Stomach (tissue), 9 donors: ENCODE data around the gene ECE1. TPM values are rescaled to one million over a fixed set of nuclear protein-coding genes. Genes with fewer than 3 reads are reported as not detected.

Experiments used
- DNase-seq, 2 donors: peaks; one replicate each; pipeline versions ENCODE4 v3.0.0 to v3.0.0-alpha.2; 2013 to 2019
- H3K27ac ChIP-seq, 5 donors: fragments of 200-600 bp in 4 of 5; sonication (generic) in 4 of 5; one replicate each; pipeline ENCODE4 v1.5.1; 2013 to 2019; ENCODE audit warnings: mild to moderate bottlenecking in 1 of 5, moderate library complexity in 1 of 5
- H3K27me3 ChIP-seq, 3 donors: fragments of 200-600 bp; sonication (generic); one replicate each; pipeline ENCODE4 v1.5.1; 2017 to 2019; ENCODE audit warnings: mixed run types in 1 of 3
- H3K36me3 ChIP-seq, 4 donors: fragments of 200-600 bp; sonication (generic); 1 replicate in 3 of 4; 2 replicates in 1 of 4; pipeline ENCODE4 v1.5.1; 2016 to 2019
- H3K4me1 ChIP-seq, 4 donors: fragments of 200-600 bp; sonication (generic); one replicate each; pipeline ENCODE4 v1.5.1; 2016 to 2019
- H3K4me3 ChIP-seq, 4 donors: fragments of 200-600 bp; sonication (generic) in 3 of 4; one replicate each; pipeline ENCODE4 v1.5.1; 2016 to 2019; ENCODE audit warnings: mild to moderate bottlenecking in 1 of 4
- H3K9me3 ChIP-seq, 4 donors: fragments of 200-600 bp; sonication (generic); one replicate each; pipeline ENCODE4 v1.5.1; 2016 to 2019
- CTCF ChIP-seq, 7 experiments: fragments of 450-650 bp in 4 of 7; fragments of 200-600 bp in 3 of 7; sonication (generic) in 3 of 7; IDR thresholded peaks; one replicate each; pipeline ENCODE4 v1.5.1; 2016 to 2019; ENCODE audit warnings: antibody characterized with exemption in 7 of 7, control low read depth in 2 of 7, mild to moderate bottlenecking in 1 of 7
- EP300 ChIP-seq: sonication (generic); formaldehyde crosslinking; IDR thresholded peaks from one replicate; pipeline ENCODE4 v1.6.1; 2017; ENCODE audit warnings: antibody characterized with exemption
- POLR2A ChIP-seq, 4 donors: fragments of 450-650 bp; IDR thresholded peaks; one replicate each; pipeline ENCODE4 v1.6.1; 2016; ENCODE audit warnings: antibody characterized with exemption in 4 of 4, control low read depth in 2 of 4, mild to moderate bottlenecking in 1 of 4, moderate library complexity in 1 of 4
- POLR2AphosphoS5 ChIP-seq, 3 donors: sonication (generic); formaldehyde crosslinking; IDR thresholded peaks; one replicate each; pipeline ENCODE4 v1.6.1; 2016; ENCODE audit warnings: antibody characterized with exemption in 3 of 3
- WGBS, 5 donors: extraction: QIAGEN DNeasy Blood & Tissue Kit in 3 of 5; methylation state at CpG; one replicate each; pipeline versions ENCODE4 v1.1.5 to v1.1.7; 2013 to 2018; 5-methylcytosine and 5-hydroxymethylcytosine counted together
- intact Hi-C: fragments of 100-400 bp; cut with DNase I; formaldehyde crosslinking; loops from one replicate; pipeline ENCODE4 v1.15.1; 2023; ENCODE audit warnings: low total_unique reads
- polyA plus RNA-seq, 3 donors: library from polyadenylated mRNA; stranded (reverse); fragments of 200-250 nt; gene quantifications; one replicate each; pipeline ENCODE4 v1.2.3, GENCODE V29; 2013
- total RNA-seq, 5 donors: library from RNA; depleted of rRNA; stranded (reverse); fragments of >200 nt; gene quantifications; one replicate each; pipeline versions ENCODE4 v1.1.0 to v1.2.3, GENCODE V29; 2014 to 2016
- donor health status: healthy with polysubstance abuse.
- donor health status: Bipolar disorder and iron deficiency.
- donor health status: healthy.

ECE1 gene
- total and polyA plus RNA-seq, 8 donors = 17.6 to 574 (median 42.6) TPM

- peak overlapping the region in 3 of 5 donors; percentile 53 to 59 (median 58) for H3K27ac ChIP-seq
These were observed 14.2 kb upstream of the ECE1 start for GRCh38 chr1:21304488-21304887.

GRCh38 chr1:21302747-21303715 is 12.8 kb upstream of the ECE1 start:
- Histone ChIP-seq H3K4me1 (peaks cover 40 to 86% (median 68%) of the 10 kb centered on the region in 4 donors), H3K9me3 (no peaks in the 10 kb centered on the region), H3K27ac (peak overlapping the region; percentile 5 to 72 (median 53)), H3K27me3 (no peaks in the 10 kb centered on the region), H3K4me3 (no peak overlapping the region), H3K36me3 (no peaks in the 10 kb centered on the region)
- peak in 2 of 7 experiments; percentile 14 to 19 for TF ChIP-seq CTCF (IDR thresholded peaks at IDR 0.05)
- TF ChIP-seq POLR2A (IDR thresholded peaks at IDR 0.05) = no peak
- TF ChIP-seq POLR2AphosphoS5 (IDR thresholded peaks at IDR 0.05) = no peak
- no peak for TF ChIP-seq EP300
- 38 to 54% (median 42%) methylated on average over 7 to 11 of the region's 11 CpGs for WGBS, 5 donors
- intact Hi-C loops = no loop called here
- DNase-seq = peak in 1 of 2 donors; percentile 43

More at GRCh38 chr1:21304488-21304887, 14.2 kb upstream of the ECE1 start:
- intact Hi-C loops = no loop called here
- DNase-seq = no peak
- Histone ChIP-seq H3K36me3 (no peaks in the 10 kb centered on the region), H3K27me3 (no peaks in the 10 kb centered on the region), H3K4me3 (no peak overlapping the region), H3K4me1 (peaks cover 44 to 89% (median 71%) of the 10 kb centered on the region in 4 donors), H3K9me3 (no peaks in the 10 kb centered on the region)
- TF ChIP-seq CTCF (IDR thresholded peaks at IDR 0.05) (no peak), EP300 (no peak), POLR2A (IDR thresholded peaks at IDR 0.05) (no peak)
- 74 to 87% (median 83%) methylated on average over 2 of the region's 2 CpGs for WGBS, 5 donors

GRCh38 chr1:21301794-21302440 is 11.7 kb upstream of the ECE1 start:
- Histone ChIP-seq H3K36me3 (no peaks in the 10 kb centered on the region), H3K27ac (peak overlapping the region in 2 of 5 donors; percentile 58 to 72), H3K9me3 (no peaks in the 10 kb centered on the region), H3K4me3 (no peak overlapping the region), H3K27me3 (no peaks in the 10 kb centered on the region), H3K4me1 (peaks cover 34 to 84% (median 63%) of the 10 kb centered on the region in 4 donors)
- 69 to 79% (median 79%) methylated on average over 10 of the region's 10 CpGs for WGBS, 5 donors
- intact Hi-C loops = no loop called here
- TF ChIP-seq POLR2A (IDR thresholded peaks at IDR 0.05) = no peak
- TF ChIP-seq EP300 = no peak
- no peak for TF ChIP-seq POLR2AphosphoS5 (IDR thresholded peaks at IDR 0.05)
- TF ChIP-seq CTCF (IDR thresholded peaks at IDR 0.05) = no peak
- DNase-seq = peak in 1 of 2 donors; percentile 7

- intact Hi-C loops = no loop called here
- Histone ChIP-seq H3K36me3 (no peaks in the 10 kb centered on the region), H3K4me1 (peaks cover 41 to 85% (median 67%) of the 10 kb centered on the region in 4 donors), H3K27me3 (no peaks in the 10 kb centered on the region), H3K4me3 (no peak overlapping the region), H3K27ac (no peak overlapping the region), H3K9me3 (no peaks in the 10 kb centered on the region)
- DNase-seq = peak in 1 of 2 donors; percentile 17
- TF ChIP-seq POLR2AphosphoS5 (IDR thresholded peaks at IDR 0.05) (no peak), POLR2A (IDR thresholded peaks at IDR 0.05) (no peak), CTCF (IDR thresholded peaks at IDR 0.05) (no peak), EP300 (no peak)
These were observed 10.5 kb upstream of the ECE1 start for GRCh38 chr1:21300774-21301173.
